Measurements from ENCODE around the gene FMN1. TPM values are rescaled to one million over a fixed set of nuclear protein-coding genes. Genes with fewer than 3 reads are reported as not detected.

Gene FMN1
- total RNA-seq, 2 experiments from 2014 or later = 0.04 to 0.13 TPM

DNA sequence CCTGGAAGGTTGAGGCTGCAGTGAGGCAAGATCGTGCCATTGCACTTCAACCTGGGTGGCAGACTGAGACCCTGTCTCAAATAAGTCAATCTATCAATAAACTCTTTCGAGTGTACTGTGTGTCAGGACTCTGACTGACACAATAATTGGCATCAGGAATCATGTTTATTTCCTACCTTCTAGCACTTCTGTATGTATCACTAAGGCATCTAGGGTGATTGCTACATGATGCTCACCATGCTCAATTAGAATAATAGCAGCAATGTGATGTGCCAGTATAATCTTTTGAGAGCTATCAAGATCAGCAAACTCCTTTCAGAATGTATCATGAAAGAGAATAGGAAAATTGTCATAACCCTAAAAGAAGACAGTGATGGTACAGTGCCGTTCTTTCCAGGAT, 95.3 kb downstream of the FMN1 start:
- ChIA-PET POLR2A (no interaction called here), CTCF (no interaction called here)

DNA sequence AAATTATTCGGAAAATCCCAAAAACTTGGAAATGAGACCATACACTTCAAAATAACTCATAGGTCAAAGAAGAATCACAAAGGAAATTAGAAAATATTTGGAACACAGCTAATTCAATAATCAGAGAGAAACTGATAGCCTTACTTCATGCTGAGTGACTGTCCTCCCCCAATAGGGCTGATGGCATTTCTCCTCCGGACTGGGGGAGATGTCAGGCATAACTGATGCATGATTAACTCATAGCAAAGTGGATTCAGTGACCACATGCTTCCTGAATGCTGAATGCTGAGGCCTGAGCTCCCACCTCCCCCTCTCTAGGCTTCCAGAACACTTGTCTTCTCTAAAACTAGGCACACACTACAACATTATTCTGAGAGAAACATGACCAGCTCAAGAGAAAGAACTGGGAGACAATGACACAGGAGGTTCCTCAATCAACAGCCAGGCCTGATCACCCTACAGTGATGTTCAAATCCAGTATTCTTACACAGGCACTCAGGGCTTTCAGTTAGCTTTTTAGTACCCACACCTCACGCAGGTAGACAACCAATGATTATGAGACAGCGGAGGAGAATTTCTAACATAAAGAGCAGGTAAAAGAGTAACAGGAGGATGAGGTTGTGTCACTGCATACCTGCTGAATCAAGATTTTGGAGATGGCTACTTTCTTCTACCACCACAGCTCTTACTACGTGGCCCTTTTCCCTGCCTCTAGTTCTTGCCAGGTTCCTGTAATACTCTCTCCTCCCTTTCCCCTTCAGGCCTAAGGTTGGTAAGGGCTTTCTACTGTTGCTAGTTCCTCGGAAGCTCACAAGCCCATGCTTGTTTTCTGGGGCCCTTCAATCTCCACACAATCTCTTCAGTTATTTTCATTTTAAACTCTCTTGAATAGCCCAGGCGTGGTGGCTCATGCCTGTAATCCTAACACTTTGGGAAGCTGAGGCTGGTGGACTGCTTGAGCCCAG, 96.1 kb downstream of the FMN1 start:
- CTCF ChIA-PET = interaction anchor here (0.6 kb wide), 1 partner anchor 25 kb away, joined by 3 read pairs; no protein-coding TSS in a partner anchor

DNA sequence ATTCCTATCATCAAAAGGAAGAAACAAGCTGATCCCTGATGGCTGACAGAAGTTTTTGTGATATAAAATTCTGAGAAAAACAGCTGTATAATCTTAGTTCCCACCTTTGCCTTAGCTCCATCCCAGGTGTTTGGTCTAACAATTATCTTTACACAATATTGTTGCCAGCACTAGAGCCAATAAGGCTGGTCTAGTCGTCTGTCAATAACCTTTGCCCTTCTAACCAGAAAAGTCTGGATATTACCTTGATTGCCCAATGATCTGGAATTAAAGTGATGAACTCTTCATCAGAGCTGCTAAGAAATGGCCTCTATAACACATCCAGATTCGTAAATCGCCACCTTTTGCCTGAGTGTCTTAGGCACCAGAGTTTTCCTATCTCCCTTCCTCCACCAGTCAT, 98.4 kb downstream of the FMN1 start:
- CTCF ChIA-PET = no interaction called here
- POLR2A ChIA-PET = interaction anchor here (0.6 kb wide), 1 partner anchor 62 kb away, joined by 4 read pairs; no protein-coding TSS in a partner anchor

More for the DNA sequence above, 96.1 kb downstream of the FMN1 start:
- POLR2A ChIA-PET = no interaction called here

DNA sequence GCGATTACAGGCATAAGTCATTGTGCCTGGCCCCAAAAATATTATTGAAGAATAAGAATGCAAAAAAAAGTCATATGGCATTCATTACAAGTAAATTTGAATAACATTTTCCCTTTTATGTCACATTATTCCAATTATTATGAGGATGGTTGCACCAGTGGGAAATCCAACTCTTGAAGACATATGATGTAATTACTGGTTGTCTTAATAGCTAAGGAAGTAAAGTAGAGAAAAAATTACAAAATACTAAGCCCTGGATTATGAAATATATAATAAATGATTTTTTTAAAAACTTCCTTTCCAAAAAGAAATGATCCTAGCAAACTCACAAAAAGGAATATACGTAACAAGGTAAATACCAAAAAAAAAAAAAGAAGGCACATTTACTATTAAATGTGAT, 98.9 kb downstream of the FMN1 start:
- ChIA-PET CTCF (no interaction called here), POLR2A (no interaction called here)

DNA sequence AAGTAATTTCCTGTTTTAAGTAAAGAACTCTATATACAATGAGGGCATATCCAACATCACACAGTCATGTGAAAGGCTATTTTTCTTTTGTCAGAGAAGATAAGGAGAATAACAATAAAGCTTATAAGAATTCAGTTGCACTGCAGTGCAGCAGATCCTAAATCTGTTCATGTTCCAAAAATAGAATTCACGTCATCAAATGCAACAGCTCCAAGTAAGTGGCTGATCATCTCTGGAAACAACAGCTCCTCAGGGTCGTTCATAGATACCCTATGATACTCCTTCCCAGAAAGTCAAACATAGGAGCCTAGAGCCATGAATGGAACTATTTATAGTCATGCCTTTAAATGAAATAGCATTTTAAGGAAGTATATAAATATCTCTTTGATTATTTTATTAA, 100.2 kb downstream of the FMN1 start:
- ChIA-PET POLR2A (no interaction called here), CTCF (no interaction called here)

DNA sequence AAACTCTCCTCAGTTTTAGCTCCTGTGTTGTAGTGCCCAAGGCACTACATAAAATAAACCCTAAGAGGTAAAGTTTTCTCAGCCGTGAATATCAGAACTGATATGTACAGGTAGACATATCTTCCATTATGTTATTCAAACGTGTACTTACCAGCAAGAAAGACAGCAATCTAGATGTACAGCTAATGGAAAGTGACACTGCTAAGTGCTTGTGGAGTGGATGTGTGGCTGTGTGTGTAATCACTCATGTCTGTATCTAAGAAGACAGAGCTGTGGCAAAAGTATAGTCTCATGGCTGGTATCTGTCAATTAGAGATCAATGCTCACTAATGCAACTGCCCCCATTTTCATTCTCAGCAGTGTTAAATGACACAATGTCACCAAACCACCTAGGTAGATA, 101.3 kb downstream of the FMN1 start:
- POLR2A ChIA-PET = no interaction called here
- CTCF ChIA-PET = no interaction called here

- ChIA-PET POLR2A (no interaction called here), CTCF (no interaction called here)
Observed at GRCh38 chr15:33091983-33092693, 102.4 kb downstream of the FMN1 start.

DNA sequence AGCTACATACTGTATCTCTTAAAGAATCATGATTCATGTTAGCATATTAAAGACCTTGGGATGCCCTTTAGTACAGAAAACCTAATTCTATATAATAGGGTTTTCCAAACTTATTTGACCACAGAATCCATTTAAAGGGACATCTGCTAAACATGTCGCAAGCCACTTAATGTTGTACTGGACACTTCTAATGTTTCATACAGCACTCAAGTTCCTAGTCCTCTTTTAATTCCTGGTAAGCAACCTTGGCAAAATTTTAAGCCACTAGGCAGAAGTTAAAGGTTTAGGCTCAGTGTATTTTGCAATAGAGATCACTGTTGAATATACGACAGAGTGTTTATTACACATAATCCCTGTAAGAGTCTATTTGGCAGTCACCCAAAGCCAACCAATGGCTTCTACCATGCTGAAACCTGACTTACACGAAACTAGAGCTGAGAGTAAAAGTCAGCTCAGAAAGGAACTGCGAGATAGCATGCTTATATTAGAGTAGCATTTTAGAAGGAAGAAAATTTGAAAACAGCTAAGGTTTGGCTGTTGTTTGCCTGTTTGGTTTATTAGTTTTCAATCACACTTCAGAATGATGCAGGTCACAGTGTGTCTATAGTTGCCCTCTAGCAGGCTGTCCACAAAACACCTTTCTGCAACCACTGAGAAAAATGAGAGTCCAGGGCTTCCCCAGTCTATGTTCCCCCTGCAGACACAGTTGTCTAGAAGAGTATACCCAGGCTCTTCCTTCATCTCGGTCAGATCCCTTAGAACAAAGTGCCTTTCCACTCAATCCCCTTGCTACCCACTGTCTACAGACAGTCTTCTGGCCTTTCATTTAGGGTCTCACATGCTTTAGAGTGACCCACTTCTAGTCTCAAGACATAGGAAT, 104.4 kb downstream of the FMN1 start:
- POLR2A ChIA-PET = no interaction called here

DNA sequence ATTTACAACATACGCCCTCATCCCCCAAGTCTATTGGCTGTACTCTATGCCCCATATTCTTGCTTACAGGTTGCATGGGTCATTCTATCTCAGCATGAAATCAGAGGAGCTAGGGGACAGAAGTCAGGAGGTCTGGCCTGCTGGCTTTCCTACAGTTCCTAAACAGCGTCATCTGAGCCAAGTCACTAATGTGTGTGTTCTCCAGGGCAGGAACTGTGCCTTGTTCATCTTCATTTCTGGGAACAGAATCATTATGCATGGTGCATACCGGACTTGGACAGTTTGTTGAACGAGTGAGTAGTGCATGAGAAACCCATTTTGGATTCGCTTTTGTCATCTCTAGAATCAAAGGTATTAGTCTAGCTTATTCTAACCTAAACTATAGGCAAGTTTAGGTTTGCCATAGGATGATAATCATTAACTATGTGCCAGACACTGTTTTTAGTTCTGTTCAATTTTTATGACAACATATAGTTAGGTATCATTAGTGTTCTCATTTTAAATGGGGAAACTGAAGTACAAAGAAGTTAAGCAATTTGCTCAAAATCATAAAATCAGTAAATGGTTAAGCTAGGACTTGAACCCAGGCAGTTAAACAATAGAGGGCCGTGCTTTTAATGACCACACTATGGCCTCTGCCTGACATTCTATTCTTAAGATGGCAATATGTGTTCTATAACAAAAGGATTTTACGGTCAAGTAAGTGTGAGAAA, 105.2 kb downstream of the FMN1 start:
- CTCF ChIA-PET = no interaction called here

More for the DNA sequence above, 104.4 kb downstream of the FMN1 start:
- CTCF ChIA-PET = no interaction called here

DNA sequence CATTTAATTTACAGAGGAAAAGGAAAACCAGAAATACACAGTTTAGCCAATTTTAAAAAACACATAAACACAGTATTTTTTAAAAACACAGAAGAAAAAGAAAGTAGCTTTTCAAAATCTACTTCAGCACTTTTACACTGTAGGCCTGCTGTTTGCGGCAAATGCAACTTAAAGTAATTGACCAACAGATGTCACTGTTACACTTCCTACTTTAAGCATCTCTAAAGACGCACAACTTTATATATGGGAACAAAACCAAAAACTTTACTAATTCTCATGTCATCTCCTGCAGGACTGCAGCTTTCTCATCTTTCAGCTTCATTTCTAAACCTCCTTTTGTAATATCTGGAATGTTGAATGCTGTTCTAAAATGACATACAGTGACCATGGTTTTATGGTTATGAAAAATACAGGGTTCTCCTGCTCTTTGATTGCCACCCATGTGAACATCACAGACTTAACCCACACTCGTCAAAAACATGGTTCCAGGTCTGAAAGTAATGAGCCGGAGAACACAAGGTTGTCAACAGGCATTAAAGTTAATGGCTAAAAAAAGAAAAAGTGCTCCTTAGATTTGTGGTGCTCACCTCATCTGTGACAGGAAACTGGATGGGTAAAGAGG, 107.9 kb downstream of the FMN1 start:
- ChIA-PET CTCF (interaction anchor here (0.7 kb wide), 1 partner anchor 949 kb away, joined by 3 read pairs; no protein-coding TSS in a partner anchor), POLR2A (no interaction called here)

More for the DNA sequence above, 105.2 kb downstream of the FMN1 start:
- POLR2A ChIA-PET = no interaction called here

DNA sequence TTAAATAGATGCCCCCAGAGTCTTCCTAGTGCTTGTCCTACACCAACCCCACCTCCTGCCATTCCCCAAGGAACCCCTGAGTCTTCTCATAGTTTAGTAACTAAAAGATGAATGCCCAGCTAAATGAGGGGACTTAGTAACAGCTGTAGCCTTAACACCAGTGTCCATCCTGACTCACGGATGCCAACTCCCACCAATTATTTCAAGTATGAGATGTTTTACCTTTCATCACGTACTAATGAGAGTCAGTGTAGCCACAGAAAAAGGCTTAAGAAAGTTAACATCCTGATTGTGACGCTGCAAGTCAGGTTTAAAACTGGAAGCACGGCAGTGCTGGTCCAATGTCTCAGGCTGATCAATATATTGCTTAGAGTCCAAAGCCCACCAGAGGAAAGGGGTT, 109.9 kb downstream of the FMN1 start:
- CTCF ChIA-PET = no interaction called here
- POLR2A ChIA-PET = no interaction called here

DNA sequence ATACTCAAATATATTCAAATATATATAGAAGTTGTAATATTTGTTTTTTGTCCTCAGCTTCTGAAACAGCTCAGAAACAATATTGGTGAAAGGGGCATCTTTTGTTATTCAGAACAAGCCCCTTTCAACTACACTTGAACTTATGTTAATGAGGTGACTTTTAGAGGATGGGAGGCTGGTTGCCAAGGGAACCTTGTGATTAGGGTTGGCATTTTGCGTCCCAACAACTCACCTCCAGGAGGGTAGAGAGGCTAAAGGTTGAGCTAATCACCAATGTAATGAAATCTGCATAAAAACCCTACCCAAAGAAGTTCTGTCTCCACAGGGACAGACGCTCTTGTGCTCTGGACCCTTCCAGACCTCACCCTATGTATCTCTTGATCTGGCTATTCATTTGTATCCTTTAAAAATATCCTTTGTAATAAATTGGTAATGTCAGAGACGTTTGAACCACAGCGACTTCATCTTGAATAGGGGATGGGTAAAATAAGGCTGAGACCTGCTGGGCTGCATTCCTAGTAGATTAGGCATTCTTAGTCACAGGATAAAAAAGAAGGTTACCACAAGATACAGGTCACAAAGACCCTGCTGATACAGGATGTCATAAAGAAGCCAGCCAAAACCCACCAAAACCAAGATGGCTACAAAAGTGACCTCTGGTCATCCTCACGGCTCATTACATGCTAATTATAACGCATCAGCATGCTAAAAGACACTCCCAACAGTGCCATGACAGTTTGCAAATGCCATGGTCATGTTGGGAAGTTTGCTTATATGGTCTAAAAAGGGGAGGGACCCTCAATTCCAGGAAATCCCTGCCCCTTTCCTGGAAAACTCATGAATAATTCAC, 111.1 kb downstream of the FMN1 start:
- POLR2A ChIA-PET = no interaction called here
- CTCF ChIA-PET = no interaction called here

DNA sequence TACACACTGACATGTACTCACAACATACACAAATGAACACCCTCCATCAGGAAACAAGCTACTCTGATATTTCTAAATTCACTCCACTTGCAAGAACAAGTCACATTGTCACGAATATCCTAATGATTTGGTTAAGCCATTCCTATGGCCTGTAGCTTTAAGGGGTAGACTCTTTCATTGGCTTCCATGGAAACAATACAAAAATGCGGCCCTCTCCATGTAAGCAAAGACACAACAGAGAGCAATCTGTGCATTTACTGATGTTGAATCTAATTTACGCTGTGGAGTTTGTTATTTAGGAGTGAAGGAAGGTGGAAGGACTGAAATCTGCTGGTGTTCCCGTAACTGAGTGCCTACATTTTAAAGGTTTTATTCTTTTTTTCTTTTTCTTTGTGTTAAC, 114.5 kb downstream of the FMN1 start:
- ChIA-PET POLR2A (no interaction called here), CTCF (no interaction called here)

GRCh38 chr15:33078607-33079006, 115.9 kb downstream of the FMN1 start:
- POLR2A ChIA-PET = no interaction called here
- CTCF ChIA-PET = no interaction called here

DNA sequence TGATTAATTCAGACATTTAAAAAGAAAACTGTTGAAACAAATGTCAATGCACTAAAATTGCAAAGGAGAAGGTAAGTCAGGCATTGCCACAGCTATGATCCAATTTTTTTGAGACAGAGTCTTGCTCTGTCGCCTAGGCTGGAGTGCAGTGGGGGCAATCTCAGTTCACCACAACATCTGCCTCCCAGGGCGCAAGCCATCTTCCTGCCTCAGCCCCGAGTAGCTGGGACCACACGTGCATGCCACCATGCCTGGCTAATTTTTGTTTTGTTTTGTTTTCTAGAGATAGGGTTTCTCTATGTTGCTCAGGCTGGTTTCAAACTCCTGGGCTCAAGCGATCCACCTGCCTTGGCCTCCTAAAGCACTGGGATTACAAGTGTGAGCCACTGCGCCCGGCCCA, 117.6 kb downstream of the FMN1 start:
- ChIA-PET POLR2A (no interaction called here), CTCF (no interaction called here)

DNA sequence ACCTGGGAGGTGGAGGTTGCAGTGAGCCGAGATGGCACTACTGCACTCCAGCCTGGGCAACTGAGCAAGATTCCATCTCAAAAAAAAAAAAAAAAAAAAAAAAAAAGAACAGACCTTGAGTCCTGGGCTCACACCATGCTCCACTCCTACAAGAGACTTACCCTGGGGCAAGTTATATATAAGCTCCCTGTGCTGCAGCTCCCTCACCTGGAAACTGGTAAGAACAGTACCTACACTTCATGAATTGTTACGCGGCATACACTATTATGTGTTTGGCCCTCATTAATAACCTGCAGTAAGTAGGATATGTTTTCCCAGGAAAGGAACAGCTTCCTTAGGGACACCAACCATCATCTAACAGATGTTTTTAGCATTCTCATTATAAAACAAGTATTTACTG, 119.6 kb downstream of the FMN1 start:
- POLR2A ChIA-PET = no interaction called here
- CTCF ChIA-PET = no interaction called here

DNA sequence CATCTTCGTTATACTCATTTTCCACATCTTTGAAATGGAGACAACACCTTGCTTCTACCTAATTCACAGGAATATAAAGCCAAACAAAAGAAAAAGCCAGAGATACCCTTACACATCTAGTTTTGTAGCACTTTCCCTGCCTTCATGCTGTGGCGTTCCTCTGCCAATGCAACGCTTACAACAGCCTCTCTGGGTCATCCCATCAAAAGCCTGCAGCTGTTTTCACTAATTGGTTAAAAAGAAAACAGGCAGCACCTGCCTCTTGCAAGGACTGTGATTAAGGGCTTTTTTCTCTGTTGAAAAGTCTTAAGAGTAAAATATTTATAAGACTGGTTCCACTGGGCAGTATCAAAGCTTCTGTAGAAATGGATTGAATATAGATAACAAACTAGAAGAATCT, 120.3 kb downstream of the FMN1 start:
- POLR2A ChIA-PET = no interaction called here
- CTCF ChIA-PET = no interaction called here

GRCh38 chr15:33071451-33071850, 123.1 kb downstream of the FMN1 start:
- CTCF ChIA-PET = no interaction called here

More at GRCh38 chr15:33071451-33071850, 123.1 kb downstream of the FMN1 start:
- POLR2A ChIA-PET = no interaction called here

All from activated CD8-positive, alpha-beta memory T cell treated with anti-CD3 and anti-CD28 coated beads for 36 hours (primary cell).